DMS153 treated with DMSO at 0.1 percent for 48 hours (cell line): ENCODE measurements around the gene TNS2.
A peak's percentile ranks its signal among the peaks of the same experiment; 100 is the strongest.
"Not testable (repeated sequence)": the region's sequence is repeated elsewhere in the genome, so short reads cannot be mapped to it uniquely, and the experiment has no call there.

Experiments
- DNase-seq: peaks from one replicate; lab custom pipeline; 2025; ENCODE audit not compliant: unreplicated experiment; lab: John Stamatoyannopoulos, UW

Gene TNS2

GRCh38 chr12:53094796-53095595 is 45.1 kb downstream of the TNS2 start:
- DNase-seq, result not testable (repeated sequence)

- DNase-seq, result not testable (repeated sequence)
Observed at GRCh38 chr12:53095596-53095895, 45.7 kb downstream of the TNS2 start.

GRCh38 chr12:53096089-53096741 is 46.4 kb downstream of the TNS2 start:
- DNase-seq, result no peak

- no peak for DNase-seq
Observed at GRCh38 chr12:53096759-53097158, 46.9 kb downstream of the TNS2 start.

- no peak for DNase-seq
Observed at GRCh38 chr12:53097207-53097563, 47.3 kb downstream of the TNS2 start.

- peak; percentile 50 for DNase-seq
Observed at GRCh38 chr12:53097564-53098353, 47.9 kb downstream of the TNS2 start, which contains the start of gene IGFBP6. TSS of gene IGFBP6 (plus strand) at chr12:53097667. CDS start at chr12:53097718, 51 bp downstream.

GRCh38 chr12:53098354-53098981 is 48.6 kb downstream of the TNS2 start:
- DNase-seq, result no peak

GRCh38 chr12:53099071-53099882 is 49.4 kb downstream of the TNS2 start:
- DNase-seq, result peak; percentile 75

GRCh38 chr12:53100466-53101151 is 50.7 kb downstream of the TNS2 start:
- no peak for DNase-seq

GRCh38 chr12:53101266-53101665 is 51.4 kb downstream of the TNS2 start:
- no peak for DNase-seq

- DNase-seq, result peak; percentile 63
Observed at GRCh38 chr12:53101931-53102781, 52.3 kb downstream of the TNS2 start.

GRCh38 chr12:53102883-53103807 is 53.3 kb downstream of the TNS2 start, which contains the start of gene SOAT2:
TSS of gene SOAT2 (plus strand) at chr12:53103486. CDS start at chr12:53103578, 92 bp downstream.
- DNase-seq, result peak; percentile 63

GRCh38 chr12:53103860-53104305 is 54.0 kb downstream of the TNS2 start:
- DNase-seq, result no peak

GRCh38 chr12:53105256-53105655 is 55.4 kb downstream of the TNS2 start:
- no peak for DNase-seq

GRCh38 chr12:53105712-53106439 is 56.0 kb downstream of the TNS2 start:
- no peak for DNase-seq

GRCh38 chr12:53107122-53107521 is 57.3 kb downstream of the TNS2 start:
- DNase-seq, result no peak

- not testable (repeated sequence) for DNase-seq
Observed at GRCh38 chr12:53112431-53112830, 62.6 kb downstream of the TNS2 start.
